ENCODE data around the gene MRPS16. TPM values are rescaled to one million over a fixed set of nuclear protein-coding genes. Genes with fewer than 3 reads are reported as not detected.

MRPS16 gene
- total RNA-seq, 1 experiment from 2014 or later: 275 TPM

DNA sequence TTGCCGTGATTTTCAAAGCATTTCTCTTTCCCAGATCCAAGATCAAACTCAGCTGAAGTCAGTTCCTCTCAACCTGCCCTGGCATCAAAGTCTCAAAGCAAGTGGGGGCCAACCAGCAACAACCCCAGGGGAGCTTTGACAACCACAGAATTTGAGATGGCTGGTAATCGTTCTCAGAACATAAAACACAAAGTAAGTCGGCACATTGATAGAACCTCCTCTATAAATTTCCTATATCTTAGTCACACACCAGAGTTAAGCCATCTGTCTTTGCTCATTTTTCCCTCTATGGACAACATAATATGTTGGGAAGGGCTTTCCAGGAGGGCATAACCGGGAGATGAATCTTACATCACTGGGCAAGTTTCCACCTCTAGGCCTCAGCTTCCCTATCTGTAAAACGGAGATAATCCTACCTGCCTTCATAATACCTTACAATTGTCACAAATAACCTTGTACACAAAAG is 4.2 kb downstream of the MRPS16 start:
- ATAC-seq (no peak), DNase-seq (peak; percentile 35)
- TF ChIP-seq EZH2 (IDR thresholded peaks at IDR 0.05; ENCODE audit: low read length, unreplicated experiment): no peak
- TF ChIP-seq EZH2phosphoT487 (IDR thresholded peaks at IDR 0.05; ENCODE audit: borderline replicate concordance, low read length): no peak
- TF ChIP-seq, protein P1, sequence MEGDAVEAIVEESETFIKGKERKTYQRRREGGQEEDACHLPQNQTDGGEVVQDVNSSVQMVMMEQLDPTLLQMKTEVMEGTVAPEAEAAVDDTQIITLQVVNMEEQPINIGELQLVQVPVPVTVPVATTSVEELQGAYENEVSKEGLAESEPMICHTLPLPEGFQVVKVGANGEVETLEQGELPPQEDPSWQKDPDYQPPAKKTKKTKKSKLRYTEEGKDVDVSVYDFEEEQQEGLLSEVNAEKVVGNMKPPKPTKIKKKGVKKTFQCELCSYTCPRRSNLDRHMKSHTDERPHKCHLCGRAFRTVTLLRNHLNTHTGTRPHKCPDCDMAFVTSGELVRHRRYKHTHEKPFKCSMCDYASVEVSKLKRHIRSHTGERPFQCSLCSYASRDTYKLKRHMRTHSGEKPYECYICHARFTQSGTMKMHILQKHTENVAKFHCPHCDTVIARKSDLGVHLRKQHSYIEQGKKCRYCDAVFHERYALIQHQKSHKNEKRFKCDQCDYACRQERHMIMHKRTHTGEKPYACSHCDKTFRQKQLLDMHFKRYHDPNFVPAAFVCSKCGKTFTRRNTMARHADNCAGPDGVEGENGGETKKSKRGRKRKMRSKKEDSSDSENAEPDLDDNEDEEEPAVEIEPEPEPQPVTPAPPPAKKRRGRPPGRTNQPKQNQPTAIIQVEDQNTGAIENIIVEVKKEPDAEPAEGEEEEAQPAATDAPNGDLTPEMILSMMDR (conservative IDR thresholded peaks at IDR 0.05; ENCODE audit: low read depth, low read length): no peak
- H4K20me1 ChIP-seq (ENCODE audit: low read length): peaks cover 33% of the 10 kb centered on the region
- H2AFZ ChIP-seq (ENCODE audit: low read length): no peak overlapping the region
- H3K4me1 ChIP-seq (ENCODE audit: insufficient read depth, low read length): peaks cover 51% of the 10 kb centered on the region
- peaks cover 50% of the 10 kb centered on the region for H3K36me3 ChIP-seq (ENCODE audit: low read depth, low read length)
- ChIA-PET POLR2A (ENCODE audit: unreplicated experiment) (no interaction called here), CTCF (no interaction called here)
- BruUV-seq (replicated peaks): no TSS peak
- intact Hi-C loops (cut with micrococcal nuclease): loop anchor here (5.0 kb wide), 1 partner anchor 249 kb away; the partner anchor contains the start of gene PPP3CB
- peaks cover 92% of the 10 kb centered on the region for H3K79me2 ChIP-seq (ENCODE audit: low read length)
- peak overlapping the region; percentile 85 for H3K9ac ChIP-seq (ENCODE audit: low read length)
- peaks cover 12% of the 10 kb centered on the region for H3F3A ChIP-seq (ENCODE audit: low read length, unreplicated experiment)
- peak overlapping the region; percentile 79 for H3K4me2 ChIP-seq (ENCODE audit: low read length)
- H3K9me2 ChIP-seq (replicated peaks; ENCODE audit: low read length): no peaks in the 10 kb centered on the region
- peak overlapping the region; percentile 69 for H3K4me3 ChIP-seq (ENCODE audit: low read length)
- peak overlapping the region; percentile 80 for H3K27ac ChIP-seq (ENCODE audit: low read length)
- H3K9me3 ChIP-seq (ENCODE audit: low read length): no peaks in the 10 kb centered on the region
- no peaks in the 10 kb centered on the region for H3K27me3 ChIP-seq (ENCODE audit: low read length)

DNA sequence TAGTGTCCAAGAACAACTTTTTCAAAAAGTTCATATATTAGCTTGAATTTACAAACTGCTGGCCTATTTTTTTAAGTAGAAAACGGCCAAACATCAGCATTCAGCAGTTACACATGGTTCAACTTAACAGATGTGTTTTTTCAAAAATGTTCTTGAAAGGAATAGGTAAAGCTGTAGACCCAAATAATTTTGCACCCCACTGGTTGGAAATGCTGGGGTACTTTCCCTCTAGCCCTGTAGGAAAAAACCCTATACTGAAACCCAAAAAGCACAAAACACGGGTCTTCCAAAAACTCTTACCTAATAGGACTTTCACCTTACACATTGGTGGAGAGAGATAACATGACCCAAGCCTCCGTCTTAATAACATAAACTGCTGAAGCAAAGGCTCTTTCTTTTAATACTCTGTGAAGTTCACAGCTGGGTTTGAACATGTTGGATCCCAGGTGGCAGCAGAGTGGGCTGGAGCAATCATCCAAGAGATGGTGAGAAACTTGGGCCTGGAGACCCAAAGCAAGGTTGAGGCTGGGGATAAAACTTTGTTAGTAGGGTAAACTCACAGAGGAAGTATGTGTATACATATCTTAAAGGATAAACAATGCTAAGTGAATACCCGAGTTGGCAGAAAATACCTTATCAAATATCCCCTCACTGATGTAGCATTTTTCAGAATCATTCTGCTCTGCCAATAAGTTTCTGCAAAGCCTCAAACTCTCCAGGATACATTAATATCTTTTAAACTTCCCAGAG is 4.8 kb downstream of the MRPS16 start:
- peak overlapping the region; percentile 69 for H3K4me3 ChIP-seq (ENCODE audit: low read length)
- intact Hi-C loops (cut with micrococcal nuclease): loop anchor here (1.0 to 5.0 kb wide), 3 partner anchors 111 to 250 kb away; partner anchors contain the start of genes CFAP70 and PPP3CB
- H3K4me2 ChIP-seq (ENCODE audit: low read length): peak overlapping the region; percentile 79
- peaks cover 56% of the 10 kb centered on the region for H3K36me3 ChIP-seq (ENCODE audit: low read depth, low read length)
- H3K27ac ChIP-seq (ENCODE audit: low read length): peak overlapping the region; percentile 80
- CTCF ChIA-PET: interaction anchor here (0.6 to 1.5 kb wide), 3 partner anchors 16 to 248 kb away, joined by 6 to 13 read pairs (median 10); partner anchors contain the start of gene P4HA1
- no peaks in the 10 kb centered on the region for H3K9me3 ChIP-seq (ENCODE audit: low read length)
- no peak for TF ChIP-seq EZH2phosphoT487 (IDR thresholded peaks at IDR 0.05; ENCODE audit: borderline replicate concordance, low read length)
- TF ChIP-seq EZH2 (IDR thresholded peaks at IDR 0.05; ENCODE audit: low read length, unreplicated experiment): no peak
- TF ChIP-seq, protein P1 (conservative IDR thresholded peaks at IDR 0.05; ENCODE audit: low read depth, low read length): 0 out of 2 replicates have a peak, but pooled peaks have one; percentile 19
- BruUV-seq (replicated peaks): TSS peak; percentile 92
- peaks cover 92% of the 10 kb centered on the region for H3K79me2 ChIP-seq (ENCODE audit: low read length)
- peaks cover 34% of the 10 kb centered on the region for H4K20me1 ChIP-seq (ENCODE audit: low read length)
- peaks cover 50% of the 10 kb centered on the region for H3K4me1 ChIP-seq (ENCODE audit: insufficient read depth, low read length)
- H3K9me2 ChIP-seq (replicated peaks; ENCODE audit: low read length): no peaks in the 10 kb centered on the region
- ATAC-seq: 0 out of 2 replicates have a peak, but pooled peaks have one; percentile 0
- H2AFZ ChIP-seq (ENCODE audit: low read length): peak overlapping the region; percentile 22
- peak; percentile 50 for DNase-seq
- H3F3A ChIP-seq (ENCODE audit: low read length, unreplicated experiment): peaks cover 12% of the 10 kb centered on the region
- H3K9ac ChIP-seq (ENCODE audit: low read length): peak overlapping the region; percentile 85
- H3K27me3 ChIP-seq (ENCODE audit: low read length): no peaks in the 10 kb centered on the region
- POLR2A ChIA-PET (ENCODE audit: unreplicated experiment): interaction anchor here (0.5 to 1.5 kb wide), 15 partner anchors 11 to 418 kb away, joined by 3 to 17 read pairs (median 4); partner anchors contain the start of genes CFAP70 and FAM149B1
